Heart right ventricle (tissue), 16 donors: ENCODE measurements around the gene PTPRU. TPM values are rescaled to one million over a fixed set of nuclear protein-coding genes. Genes with fewer than 3 reads are reported as not detected.
A peak's percentile ranks its signal among the peaks of the same experiment; 100 is the strongest.

Experiments
- ATAC-seq, 8 donors: fragments of 200-7000 bp; cut with Tn5 transposase; one replicate each; pipeline ENCODE4 v1.9.1; 2020; ENCODE audit warnings: mild to moderate bottlenecking in 8 of 8, moderate library complexity in 8 of 8, moderate number of reproducible peaks in 1 of 8
- DNase-seq, 2 donors: peaks; one replicate each; pipeline ENCODE4 v3.0.0-alpha.2; 2020
- H3K27ac ChIP-seq, 10 donors: fragments of 200-600 bp; sonication (generic) in 2 of 10; one replicate each; pipeline versions ENCODE4 v1.5.0 to v1.8.0; 2020 to 2022; ENCODE audit warnings: mild to moderate bottlenecking in 3 of 10
- H3K27me3 ChIP-seq, 7 donors: fragments of 200-600 bp; one replicate each; pipeline ENCODE4 v1.8.0; 2021 to 2022; ENCODE audit warnings: mild to moderate bottlenecking in 2 of 7
- H3K36me3 ChIP-seq, 9 donors: fragments of 200-600 bp; sonication (generic) in 1 of 9; one replicate each; pipeline versions ENCODE4 v1.5.0 to v1.8.0; 2020 to 2022; ENCODE audit warnings: mild to moderate bottlenecking in 2 of 9
- H3K4me1 ChIP-seq, 9 donors: fragments of 200-600 bp; sonication (generic) in 1 of 9; one replicate each; pipeline versions ENCODE4 v1.5.0 to v1.8.0; 2020 to 2022; ENCODE audit warnings: mild to moderate bottlenecking in 4 of 9
- H3K4me3 ChIP-seq, 10 donors: fragments of 200-600 bp; sonication (generic) in 2 of 10; one replicate each; pipeline versions ENCODE4 v1.5.0 to v1.8.0; 2020 to 2022; ENCODE audit warnings: mild to moderate bottlenecking in 7 of 10, moderate library complexity in 2 of 10
- H3K9me3 ChIP-seq, 11 donors: fragments of 200-600 bp in 10 of 11; sonication (generic) in 2 of 11; one replicate each; pipeline versions ENCODE4 v1.5.0 to v1.8.0; 2013 to 2022; ENCODE audit warnings: mild to moderate bottlenecking in 2 of 11, control low read depth in 1 of 11, moderate library complexity in 1 of 11
- WGBS, 2 donors: extraction: QIAGEN DNeasy Blood & Tissue Kit; methylation state at CpG; one replicate each; pipeline ENCODE4 v1.1.7; 2013; ENCODE audit warnings: inconsistent platforms in 1 of 2; 5-methylcytosine and 5-hydroxymethylcytosine counted together
- intact Hi-C, 10 donors: fragments of 100-400 bp; cut with DNase I; formaldehyde crosslinking; loops; one replicate each; pipeline versions ENCODE4 v1.11.1 to v1.14.2; 2022
- polyA plus RNA-seq, 2 donors: library from polyadenylated mRNA; stranded (reverse); fragments of 200-250 nt; gene quantifications; one replicate each; pipeline ENCODE4 v1.2.3, GENCODE V29; 2013
- total RNA-seq, 10 donors: library from RNA; stranded (reverse); fragmentation: NEBNext Ultra II Directional in 3 of 10; extraction: Animal tissue kit (Norgen Biotek cat#: 25700) in 3 of 10; gene quantifications; one replicate each; pipeline versions ENCODE4 v1.2.1 to v1.2.4, GENCODE V29; 2021 to 2023
- TF ChIP-seq, protein P1 (sequence below), 9 donors: fragments of 200-600 bp; sonication (generic) in 2 of 9; IDR thresholded peaks; one replicate each; pipeline versions ENCODE4 v1.5.0 to v1.8.0; 2021 to 2022; ENCODE audit warnings: antibody characterized with exemption in 9 of 9, mild to moderate bottlenecking in 5 of 9, moderate library complexity in 1 of 9
- donor health status: Arrhythmogenic right ventricular cardiomyopathy.
- donor health status: ischemic (EF 13 %, LVEDD 7.1; RV severe dilation, severe dysfunction).
- donor health status: healthy with polysubstance abuse.
- donor health status: DM: no; HTN: yes; CAD: no.
- donor health status: DM: no; HTN: no; CAD: no.
- donor health status: ischemic (EF 25% LVEDD 6.9; RV normal size, moderate dysfunction).
- donor health status: ischemic (EF 25% LVEDD 5.7; RV mildly dilated, moderate dysfunction).
- donor health status: healthy.
- donor health status: DM: yes; HTN: yes; CAD: no.
- donor health status: Ischemic cardiomyopathy.
- donor health status: ischemic (EF 35%, LVEDD 5.7; RV mildly dilated, moderate dysfunction).
- donor health status: nonischemic (EF 11% LVEDD 7.7; RV severe dilation, severe dysfunction).
- donor health status: DM: yes; HTN: yes; CAD: no.
- donor health status: PGD.
- donor health status: ischemic (EF 29% LVEDD 5.4; RV normal size, mild dysfunction).
- donor health status: nonischemic (EF 23%, LVEDD 6.1; RV moderate dilation, normal function).

PTPRU gene
- total and polyA plus RNA-seq, 12 donors, result 8.6 to 29.8 (median 14.5) TPM

DNA sequence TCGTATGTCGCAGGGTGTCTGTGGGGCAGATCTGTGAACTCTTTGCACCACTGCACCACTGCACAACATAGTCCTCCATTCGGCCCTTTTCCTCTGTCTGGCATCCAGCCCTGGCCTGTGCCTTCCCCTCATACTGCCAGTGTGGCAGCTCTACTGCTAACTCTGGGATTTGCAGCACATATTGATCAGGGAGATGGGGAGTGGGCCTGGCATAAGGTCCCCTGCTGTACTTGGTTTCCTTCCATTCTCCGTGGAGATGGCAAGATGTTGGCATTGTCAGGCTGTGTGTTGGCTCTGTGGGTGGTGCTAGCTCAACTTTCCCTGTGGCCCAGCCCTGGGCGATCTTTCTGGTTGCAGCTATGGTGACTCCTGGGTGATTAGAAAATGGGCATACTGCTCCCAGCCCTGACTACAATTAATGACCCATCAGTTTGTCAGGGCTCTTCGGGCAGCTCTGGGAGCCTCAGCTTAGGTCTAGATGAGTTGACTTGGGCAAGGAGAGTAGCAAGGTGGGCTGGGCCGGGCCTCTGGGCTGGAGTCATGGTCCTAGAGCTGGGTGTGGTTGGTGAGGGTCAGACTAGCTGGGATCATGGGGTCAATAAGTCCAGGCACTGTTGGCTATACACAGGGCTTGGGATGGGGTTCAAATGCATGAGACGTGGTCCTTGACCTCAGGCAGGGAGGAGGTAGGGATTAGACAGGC lies 11.4 kb downstream of the PTPRU start:
- ATAC-seq (peak in 1 of 8 donors; percentile 27), DNase-seq (no peak)
- Histone ChIP-seq H3K27ac (no peak overlapping the region), H3K4me1 (peaks cover 0 to 4% (median 0%) of the 10 kb centered on the region in 9 donors), H3K9me3 (no peaks in the 10 kb centered on the region), H3K36me3 (no peaks in the 10 kb centered on the region), H3K4me3 (no peak overlapping the region), H3K27me3 (no peaks in the 10 kb centered on the region)
- 85 to 90% methylated on average over 8 of the region's 8 CpGs for WGBS, 2 donors
- TF ChIP-seq, protein P1, sequence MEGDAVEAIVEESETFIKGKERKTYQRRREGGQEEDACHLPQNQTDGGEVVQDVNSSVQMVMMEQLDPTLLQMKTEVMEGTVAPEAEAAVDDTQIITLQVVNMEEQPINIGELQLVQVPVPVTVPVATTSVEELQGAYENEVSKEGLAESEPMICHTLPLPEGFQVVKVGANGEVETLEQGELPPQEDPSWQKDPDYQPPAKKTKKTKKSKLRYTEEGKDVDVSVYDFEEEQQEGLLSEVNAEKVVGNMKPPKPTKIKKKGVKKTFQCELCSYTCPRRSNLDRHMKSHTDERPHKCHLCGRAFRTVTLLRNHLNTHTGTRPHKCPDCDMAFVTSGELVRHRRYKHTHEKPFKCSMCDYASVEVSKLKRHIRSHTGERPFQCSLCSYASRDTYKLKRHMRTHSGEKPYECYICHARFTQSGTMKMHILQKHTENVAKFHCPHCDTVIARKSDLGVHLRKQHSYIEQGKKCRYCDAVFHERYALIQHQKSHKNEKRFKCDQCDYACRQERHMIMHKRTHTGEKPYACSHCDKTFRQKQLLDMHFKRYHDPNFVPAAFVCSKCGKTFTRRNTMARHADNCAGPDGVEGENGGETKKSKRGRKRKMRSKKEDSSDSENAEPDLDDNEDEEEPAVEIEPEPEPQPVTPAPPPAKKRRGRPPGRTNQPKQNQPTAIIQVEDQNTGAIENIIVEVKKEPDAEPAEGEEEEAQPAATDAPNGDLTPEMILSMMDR (IDR thresholded peaks at IDR 0.05), result no peak
- intact Hi-C loops, result loop anchor here in 2 of 10 donors (10.0 kb wide), 3 partner anchors 87 to 1457 kb away; no protein-coding TSS in a partner anchor

DNA sequence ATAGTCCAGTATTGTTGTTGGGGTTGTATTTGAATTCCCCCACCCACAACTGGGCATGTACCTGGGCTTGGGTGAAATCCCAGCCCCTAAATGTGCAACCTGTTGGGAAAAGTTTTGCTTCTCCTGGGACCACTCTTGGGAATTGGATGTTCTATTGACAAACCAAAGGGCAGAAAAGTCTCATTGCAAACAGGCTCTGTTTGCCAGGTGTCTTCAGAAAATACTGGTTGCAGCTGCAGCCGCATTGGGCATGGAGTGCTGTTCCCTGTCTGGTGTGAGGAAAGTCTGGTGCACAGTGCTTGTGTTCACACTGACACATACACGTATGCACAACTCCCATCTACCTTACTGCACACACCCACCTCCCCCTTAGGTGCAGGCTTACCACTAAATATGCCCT lies 12.1 kb downstream of the PTPRU start:
- Histone ChIP-seq H3K4me3 (no peak overlapping the region), H3K4me1 (peaks cover 0 to 4% (median 0%) of the 10 kb centered on the region in 9 donors), H3K9me3 (no peaks in the 10 kb centered on the region), H3K27ac (no peak overlapping the region), H3K27me3 (no peaks in the 10 kb centered on the region), H3K36me3 (no peaks in the 10 kb centered on the region)
- intact Hi-C loops, result loop anchor here in 2 of 10 donors (10.0 kb wide), 3 partner anchors 86 to 1456 kb away; no protein-coding TSS in a partner anchor
- no peak for DNase-seq
- WGBS, 2 donors, result 86 to 87% methylated on average over 2 of the region's 2 CpGs
- TF ChIP-seq, protein P1 (IDR thresholded peaks at IDR 0.05), result no peak
- no peak for ATAC-seq

DNA sequence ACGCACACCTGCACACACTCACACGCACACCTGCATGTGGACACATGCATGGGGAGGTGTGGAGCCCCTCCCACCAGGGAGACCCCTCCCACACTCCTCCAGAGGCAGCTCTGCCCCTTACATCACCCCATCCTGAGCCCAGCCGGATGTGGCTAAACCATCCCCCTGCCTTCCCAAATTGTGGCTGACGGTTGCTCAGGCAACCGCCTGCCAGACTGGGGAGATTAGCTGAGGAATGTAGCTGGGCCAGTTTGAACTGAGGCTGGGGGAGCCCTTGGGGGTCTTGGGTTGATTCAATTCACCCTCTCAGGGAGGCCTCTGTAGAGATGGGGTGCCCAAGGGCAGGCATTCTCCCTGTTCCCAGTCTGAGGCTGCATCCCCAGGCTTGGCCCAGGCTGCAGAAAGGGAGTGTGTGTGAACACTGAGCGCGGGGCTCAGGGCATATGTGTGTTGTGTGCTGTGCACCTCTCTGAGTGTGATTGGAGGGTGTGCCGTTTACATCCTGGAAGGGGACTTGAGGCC lies 12.9 kb downstream of the PTPRU start:
- no peak for ATAC-seq
- no peaks in the 10 kb centered on the region for H3K27me3 ChIP-seq
- H3K4me1 ChIP-seq, result no peaks in the 10 kb centered on the region
- WGBS, 2 donors, result 53 to 58% methylated on average over 8 of the region's 8 CpGs
- H3K27ac ChIP-seq, result no peak overlapping the region
- no peaks in the 10 kb centered on the region for H3K36me3 ChIP-seq
- intact Hi-C loops, result loop anchor here in 2 of 10 donors (10.0 kb wide), 3 partner anchors 86 to 1456 kb away; no protein-coding TSS in a partner anchor
- no peak overlapping the region for H3K4me3 ChIP-seq
- DNase-seq, result no peak
- no peaks in the 10 kb centered on the region for H3K9me3 ChIP-seq
- TF ChIP-seq, protein P1 (IDR thresholded peaks at IDR 0.05), result no peak

DNA sequence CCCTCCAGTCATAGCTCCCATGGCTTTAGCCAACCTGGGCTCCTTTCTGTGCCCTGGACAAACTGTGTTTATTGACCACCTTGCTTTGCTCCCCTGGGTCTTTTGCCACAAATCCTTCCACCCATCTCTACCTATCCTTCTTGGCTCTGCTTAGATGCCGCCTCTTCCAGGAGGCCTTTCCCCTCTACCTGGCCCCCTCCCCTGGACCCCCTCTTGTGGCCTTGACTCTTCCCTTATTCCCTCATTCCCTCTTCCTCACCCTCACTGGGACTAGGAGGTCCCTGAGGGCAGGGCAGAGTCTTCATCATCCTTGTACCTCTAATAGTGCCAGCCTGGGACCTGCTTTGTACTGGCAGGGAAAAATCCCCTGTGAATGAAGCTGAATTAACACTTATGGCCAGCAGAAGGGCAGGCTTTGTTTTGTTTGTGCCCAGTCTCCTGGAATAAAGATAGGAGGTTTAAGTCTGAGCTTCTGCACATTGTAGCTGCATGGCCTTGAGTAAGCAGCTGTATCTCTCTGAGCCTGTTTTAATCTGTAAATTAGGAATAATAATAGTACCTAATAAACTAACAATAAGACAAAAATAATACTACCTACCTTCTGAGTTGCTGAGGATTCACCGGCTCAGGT lies 13.7 kb downstream of the PTPRU start:
- WGBS, 2 donors, result 99% methylated on average over 2 of the region's 2 CpGs
- ATAC-seq (no peak), DNase-seq (no peak)
- H3K27ac ChIP-seq, result no peak overlapping the region
- H3K27me3 ChIP-seq, result no peaks in the 10 kb centered on the region
- no peaks in the 10 kb centered on the region for H3K36me3 ChIP-seq
- intact Hi-C loops, result loop anchor here in 2 of 10 donors (10.0 kb wide), 3 partner anchors 85 to 1455 kb away; no protein-coding TSS in a partner anchor
- no peaks in the 10 kb centered on the region for H3K9me3 ChIP-seq
- TF ChIP-seq, protein P1 (IDR thresholded peaks at IDR 0.05), result no peak
- no peaks in the 10 kb centered on the region for H3K4me1 ChIP-seq
- no peak overlapping the region for H3K4me3 ChIP-seq
